Measurements from ENCODE around the gene STX18.
"Not testable (repeated sequence)": the region's sequence is repeated elsewhere in the genome, so short reads cannot be mapped to it uniquely, and the experiment has no call there.

STX18 gene

DNA sequence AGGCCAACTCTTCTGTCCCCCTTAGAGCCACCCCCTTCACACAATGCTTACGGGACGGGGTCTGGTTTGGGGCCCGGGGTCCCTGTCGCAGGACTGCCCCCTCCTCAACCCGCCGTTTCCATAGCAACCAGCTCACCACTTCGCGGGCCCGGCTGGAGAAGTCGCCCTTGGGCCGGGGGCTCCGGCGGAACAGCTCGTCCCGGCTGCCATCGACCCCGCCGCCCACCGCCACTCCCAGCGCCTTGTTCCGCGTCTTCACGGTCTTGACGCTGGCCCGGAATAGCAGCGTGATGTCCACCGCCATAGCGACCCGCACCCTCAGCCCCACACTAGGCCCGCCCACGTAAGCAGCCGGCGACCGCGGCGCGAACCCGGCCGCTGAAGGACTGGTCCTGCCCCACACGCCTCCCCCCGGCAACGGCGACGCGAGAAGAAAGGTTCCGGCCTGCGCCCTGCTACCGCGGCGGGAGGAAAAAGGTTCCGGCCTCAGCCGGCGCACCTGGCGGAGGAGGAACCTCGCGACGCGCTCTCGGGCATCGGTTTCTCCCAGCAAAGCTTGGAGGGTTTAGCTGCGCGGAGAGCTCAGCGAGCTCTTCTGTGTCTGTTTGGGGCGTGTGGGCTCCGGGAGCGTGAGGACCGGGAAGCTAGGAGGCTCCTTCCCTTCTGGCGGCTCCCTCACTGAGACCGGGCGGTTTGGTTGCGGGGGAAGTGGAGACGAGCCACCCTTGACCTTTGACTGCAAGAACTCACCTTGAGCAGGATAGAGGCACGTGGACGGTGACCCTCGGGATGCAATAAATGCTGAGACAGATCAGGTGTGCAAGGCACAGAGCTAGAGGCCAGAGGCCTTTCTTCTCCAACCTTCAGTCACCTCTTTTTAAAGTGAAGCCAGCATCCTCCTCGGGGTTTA lies at the start of gene STX18:
Gene STX18, minus strand, starts transcription at position 388 of the 910 bp plus-strand sequence. Its CDS starts 84 bp downstream, at position 304.
- DNase-seq (ENCODE audit: low spot score) = peak; percentile 60

DNA sequence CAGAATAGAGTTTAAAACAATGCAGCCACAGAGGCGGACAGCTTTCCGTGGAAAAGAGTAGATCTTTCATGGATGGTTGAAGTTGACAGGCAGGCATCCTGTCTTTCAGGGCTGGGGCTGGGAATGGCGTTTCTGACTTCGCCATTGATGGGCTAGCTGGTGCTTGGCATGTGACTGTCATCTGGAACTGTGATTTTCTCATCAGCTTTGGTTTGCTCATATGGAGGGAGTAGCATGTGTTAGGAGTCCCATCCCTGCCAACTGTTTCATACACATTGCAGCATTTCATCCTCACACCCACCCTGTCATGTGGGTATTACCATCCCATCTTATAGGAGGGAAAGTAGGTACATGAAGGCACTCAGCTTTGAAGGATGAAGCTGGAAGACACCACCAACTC lies 49.2 kb upstream of the STX18 start:
- DNase-seq (ENCODE audit: low spot score) = no peak

DNA sequence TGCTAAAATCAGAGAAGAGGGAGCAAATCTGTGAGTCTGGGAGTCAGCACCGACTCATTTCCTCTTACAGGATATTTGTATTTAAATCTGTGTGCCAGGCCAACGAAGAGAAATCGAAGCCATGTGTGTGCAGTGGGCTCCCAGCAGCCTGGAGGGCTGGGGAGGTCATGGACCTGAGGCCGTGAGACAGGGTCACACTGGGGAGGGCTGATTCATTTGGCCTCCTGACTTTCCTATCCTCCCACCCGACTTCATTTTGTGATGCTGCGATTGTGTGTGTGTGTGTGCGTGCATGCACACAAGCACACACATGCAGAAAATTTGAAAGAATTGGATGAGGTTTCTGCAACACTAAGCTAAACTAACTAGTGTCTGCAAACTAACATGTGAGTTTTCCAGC lies 48.7 kb upstream of the STX18 start:
- no peak for DNase-seq (ENCODE audit: low spot score)

DNA sequence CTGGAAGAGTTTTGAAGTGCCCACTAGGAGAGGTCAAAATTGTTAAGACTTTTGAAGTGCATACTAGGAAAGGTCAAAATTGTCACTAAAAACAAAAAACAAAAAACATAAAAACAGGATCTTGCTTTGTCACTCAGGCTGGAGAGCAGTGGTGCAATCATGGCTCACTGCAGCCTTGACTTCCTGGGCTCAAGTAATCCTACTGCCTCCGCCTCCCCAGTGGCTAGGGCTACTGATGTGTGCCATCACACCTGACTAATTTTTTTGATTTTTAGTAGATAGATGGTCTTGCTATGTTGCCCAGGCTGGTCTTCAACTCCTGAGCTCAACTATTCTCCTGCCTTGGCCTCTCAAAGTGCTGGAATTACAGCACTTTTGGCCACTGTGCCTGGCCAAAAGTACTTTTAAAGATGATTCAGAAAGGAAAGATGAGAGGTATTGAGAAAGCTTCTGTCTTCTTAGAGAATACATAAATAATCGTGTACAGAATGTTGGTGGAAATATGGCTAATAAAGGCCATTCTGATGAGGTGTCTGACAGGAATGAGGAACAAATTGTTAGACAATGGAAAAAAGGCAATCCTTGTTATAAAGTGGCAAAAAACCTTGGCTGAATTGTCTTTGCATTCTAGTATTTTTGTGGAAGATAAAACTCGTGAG lies 43.3 kb upstream of the STX18 start:
- DNase-seq (ENCODE audit: low spot score) = no peak

DNA sequence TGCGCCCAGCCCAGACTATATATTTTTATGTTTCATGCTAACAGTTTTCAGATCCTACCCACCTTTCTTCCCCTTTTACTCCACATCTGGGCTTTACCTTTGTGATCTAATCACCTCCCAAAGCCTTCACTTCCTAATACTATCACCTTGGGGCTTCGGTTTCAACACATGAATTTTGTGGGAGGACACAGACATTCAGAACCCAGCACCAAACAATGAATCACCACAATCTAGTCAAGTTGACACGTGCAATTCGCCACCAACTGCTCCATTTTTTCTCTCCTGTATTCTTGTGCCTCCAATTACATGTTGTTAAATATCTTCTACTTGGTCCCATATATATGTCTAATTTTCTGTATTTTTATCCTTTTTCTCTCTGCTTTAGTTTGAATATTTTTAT lies 41.8 kb upstream of the STX18 start:
- no peak for DNase-seq (ENCODE audit: low spot score)

DNA sequence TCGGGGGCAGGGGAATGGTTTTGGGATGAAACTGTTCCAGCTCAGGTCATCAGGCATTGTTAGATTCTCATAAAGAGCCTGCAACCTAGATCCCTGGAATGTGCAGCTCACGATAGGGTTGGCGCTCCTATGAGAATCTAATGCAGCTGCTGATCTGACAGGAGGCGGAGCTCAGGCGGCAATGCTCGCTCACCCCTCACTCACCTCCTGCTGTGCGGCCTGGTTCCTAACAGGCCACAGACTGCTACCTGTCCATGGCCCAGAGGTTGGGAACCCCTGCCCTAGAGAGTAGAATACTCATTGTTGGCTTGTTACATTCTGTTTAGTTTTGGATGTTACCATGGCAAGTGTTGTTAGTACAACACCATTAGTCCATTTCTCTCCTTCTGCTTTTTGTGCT lies 40.8 kb upstream of the STX18 start:
- no peak for DNase-seq (ENCODE audit: low spot score)

DNA sequence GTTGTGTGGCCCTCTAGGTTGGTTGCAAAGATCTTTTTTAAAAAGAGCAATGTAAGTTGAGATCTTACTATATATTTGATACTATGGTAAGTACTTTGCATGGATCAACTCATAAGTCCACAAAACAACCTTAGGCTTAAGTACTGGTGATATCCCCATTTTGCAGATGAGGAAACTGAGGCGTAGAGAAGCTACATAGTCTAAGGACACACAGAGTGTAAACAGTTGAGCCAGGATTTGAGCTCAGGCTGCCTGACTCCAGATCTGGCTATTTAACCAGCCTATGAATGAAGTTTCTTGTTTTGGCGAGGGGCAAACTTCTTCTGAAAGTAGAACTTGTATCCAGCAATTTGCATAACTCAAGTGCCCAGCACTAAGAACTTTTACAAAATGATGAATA lies 38.6 kb upstream of the STX18 start:
- no peak for DNase-seq (ENCODE audit: low spot score)

DNA sequence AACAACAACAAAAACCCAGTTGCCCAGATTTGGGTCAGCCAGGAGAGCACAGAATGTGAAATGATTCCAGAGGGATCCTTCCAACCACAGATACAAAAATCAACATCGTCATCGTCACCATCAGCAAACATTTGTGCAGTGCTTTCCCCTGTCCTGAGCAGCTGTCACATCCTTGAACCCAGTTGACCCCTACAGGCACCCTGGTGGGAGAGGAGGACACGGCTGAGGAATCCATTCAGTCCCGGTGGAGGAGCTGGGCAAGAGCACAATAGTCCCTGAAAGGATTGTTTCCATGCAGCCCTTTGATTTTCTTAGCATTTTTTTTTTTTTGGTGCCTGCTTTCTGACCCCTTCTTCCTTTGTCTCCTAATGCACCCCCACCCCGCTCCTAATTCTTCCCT lies 37.1 kb upstream of the STX18 start:
- DNase-seq (ENCODE audit: low spot score) = no peak

DNA sequence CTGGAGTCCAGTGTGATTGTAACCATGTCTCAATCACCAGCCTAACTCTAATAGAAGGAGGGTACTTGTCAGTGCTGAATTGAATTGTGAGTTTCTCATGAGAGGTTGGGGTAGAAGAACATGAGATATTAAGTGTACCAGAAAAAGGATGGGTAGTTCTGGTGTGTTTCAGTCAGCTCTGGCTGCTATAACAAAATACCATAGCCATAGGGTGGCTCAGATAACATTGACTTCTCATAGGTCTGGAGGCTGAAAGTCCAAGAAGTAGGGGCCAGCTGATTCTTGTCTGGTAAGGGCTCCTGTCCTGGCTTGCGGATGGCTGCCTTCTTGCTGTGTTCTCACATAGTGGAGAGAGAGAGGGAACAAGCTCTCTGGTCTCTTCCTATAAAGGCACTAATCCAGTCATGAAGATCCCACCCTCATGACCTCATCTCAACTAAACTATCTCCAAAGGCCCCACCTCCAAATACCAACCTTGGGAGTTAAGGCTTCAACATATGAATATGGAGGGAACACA lies 35.6 kb upstream of the STX18 start:
- no peak for DNase-seq (ENCODE audit: low spot score)

DNA sequence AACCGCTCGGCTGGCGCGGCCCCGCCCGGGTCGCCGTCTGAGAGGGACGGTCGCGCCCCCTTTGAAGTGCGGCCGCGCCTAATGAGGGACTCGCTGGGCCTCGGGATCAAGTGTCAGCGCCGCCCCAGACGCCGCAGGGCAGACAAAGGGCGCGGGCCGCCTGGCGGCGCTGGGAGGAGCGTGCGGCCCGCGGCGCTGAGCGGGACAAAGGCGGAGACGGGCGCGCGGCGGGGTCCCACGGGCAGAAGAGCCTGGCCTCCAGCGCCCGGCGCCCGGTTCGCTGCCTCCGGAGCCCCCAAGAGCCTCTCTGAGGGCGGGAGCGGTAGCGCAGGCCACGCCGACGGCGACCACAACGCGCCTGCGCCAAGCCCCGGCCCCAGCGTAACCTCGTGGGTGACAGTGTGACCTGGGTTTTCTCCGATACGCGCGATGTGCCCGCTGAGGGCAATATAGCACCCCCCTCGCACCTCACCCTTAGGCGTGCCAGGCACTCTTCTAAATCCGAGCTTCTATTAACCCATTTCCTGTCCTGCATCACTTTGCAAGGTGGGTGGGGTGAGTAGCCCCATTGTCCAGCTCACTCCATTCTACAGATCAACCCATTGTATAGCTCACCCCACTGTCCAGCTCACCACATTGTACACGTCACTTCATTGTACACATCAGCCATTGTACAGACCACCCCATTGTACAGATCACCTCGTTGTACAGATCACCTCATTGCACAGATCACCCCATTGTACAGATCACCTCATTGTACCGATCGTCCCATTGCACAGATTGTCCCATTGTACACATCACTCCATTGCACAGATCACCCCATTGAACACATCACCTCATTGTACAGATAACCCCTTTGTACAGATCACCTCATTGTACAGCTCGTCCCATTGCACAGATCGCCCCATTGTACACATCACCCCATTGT lies 33.7 kb upstream of the STX18 start:
- DNase-seq (ENCODE audit: low spot score) = peak; percentile 6

DNA sequence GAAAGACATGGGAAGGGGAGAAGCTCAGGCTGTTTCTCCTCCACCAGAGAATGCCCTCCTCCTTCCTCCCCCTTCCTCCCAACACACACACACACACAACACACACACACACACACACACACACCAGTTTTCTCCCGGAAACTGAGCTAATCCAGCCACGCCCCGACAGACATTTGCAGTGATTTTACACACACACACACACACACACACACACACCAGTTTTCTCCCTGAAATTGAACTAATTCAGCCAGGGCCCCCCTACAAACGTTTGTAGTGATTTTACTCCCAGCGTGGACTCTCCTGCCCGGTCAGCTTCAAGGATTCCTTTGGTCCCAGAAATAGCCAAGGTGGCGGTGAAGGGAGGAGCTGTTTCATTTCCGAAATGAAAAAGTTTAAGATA lies 32.9 kb upstream of the STX18 start:
- DNase-seq (ENCODE audit: low spot score) = no peak

DNA sequence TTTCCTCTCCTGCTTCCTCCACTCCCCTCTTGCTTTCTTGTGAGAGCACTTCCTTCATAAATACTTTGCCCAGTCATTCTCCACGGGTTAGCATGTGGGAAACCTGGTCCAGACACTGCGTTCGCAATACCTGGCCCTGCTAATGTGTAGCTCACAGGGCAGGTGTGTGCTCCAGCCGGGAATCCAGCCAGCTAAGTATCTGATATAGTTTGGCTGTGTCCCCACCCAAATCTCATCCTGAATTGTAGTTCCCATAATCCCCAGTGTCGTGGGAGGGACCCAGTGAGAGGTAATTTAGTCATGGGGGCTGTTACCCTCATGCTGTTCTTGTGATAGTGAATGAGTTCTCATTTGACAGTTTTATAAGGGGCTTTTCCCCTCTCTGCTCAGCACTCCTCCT lies 32.2 kb upstream of the STX18 start:
- DNase-seq (ENCODE audit: low spot score) = no peak

DNA sequence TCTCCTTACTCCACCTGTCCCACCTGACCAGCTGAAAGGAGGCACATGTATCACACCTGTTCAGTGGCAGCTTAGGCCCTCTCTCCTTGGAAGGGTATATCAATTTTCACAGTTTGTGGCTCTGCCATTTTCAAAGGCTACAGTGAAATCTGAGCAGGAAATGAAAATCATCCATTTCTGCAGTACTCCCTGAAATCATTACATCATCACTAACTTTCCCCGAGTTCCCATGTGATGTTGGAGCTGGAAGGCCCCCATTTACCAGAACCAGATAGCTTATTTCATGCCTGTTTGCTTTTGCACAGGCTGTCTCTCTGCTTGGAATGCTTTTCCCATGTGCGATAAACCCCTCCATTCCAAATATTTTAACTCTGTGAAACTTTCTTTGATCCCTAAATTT lies 31.0 kb upstream of the STX18 start:
- DNase-seq (ENCODE audit: low spot score) = no peak

DNA sequence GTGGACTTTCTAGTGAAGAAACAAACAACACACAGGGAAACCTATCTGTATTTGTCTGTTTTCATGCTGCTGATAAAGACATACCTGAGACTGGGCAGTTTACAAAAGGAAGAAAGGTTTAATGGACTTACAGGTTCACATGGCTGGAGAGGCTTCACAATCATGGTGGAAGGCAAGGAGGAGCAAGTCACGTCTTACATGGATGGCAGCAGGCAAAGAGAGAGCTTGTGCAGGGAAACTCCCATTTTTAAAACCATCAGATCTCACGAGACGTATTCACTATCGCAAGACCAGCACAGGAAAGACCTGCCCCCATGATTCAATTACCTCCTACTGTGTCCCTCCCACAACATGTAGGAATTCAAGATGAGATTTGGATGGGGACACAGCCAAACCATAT lies 28.0 kb upstream of the STX18 start:
- not testable (repeated sequence) for DNase-seq (ENCODE audit: low spot score)

DNA sequence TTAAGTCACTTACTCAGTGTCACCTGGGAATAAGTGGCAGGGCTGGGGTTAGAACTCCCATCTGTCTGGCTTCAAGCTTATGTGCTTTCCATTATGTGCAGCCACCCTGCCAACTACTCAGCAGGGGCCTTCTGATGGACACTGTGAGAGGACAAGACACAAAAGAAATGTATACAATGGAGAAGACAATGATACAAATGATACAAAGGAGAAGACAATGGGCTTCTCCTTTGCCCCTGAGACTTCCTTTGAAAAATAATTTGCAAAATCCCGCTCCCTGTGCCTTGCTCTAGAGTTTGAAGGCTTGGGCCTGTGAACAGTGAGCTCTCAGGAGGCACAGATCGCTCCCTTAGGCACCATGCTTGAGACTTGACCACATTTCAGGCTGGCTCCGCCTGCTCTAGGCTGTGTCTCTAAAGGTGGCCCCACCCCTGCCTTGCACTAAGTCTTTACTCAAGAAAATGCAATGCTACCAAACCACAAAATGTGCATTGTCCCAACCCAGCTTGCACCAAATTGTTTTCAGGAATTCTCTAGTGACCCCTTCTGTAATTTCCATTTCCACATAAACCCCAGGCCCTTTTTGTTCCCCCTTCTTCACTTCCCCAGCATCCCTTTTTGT lies 27.1 kb upstream of the STX18 start:
- DNase-seq (ENCODE audit: low spot score) = no peak

DNA sequence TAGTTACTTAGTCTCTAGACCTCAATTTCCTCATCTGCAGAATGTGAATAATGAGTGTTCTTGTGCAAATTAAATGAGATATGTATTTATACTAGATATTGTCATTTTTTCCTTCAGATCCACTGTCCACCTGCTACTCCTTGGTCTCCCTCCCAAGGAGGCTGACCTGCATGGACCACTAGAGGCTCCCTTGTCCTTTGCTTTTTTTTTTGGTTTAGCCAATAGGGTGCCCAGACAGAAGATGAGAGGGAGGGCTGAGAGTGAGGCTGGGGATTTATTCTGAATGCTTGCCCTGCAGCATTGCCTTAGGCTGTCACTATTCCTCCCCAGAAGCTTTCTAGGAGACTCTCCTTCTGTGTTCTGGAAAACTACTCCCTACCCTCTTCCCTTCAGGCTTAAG lies 24.5 kb upstream of the STX18 start:
- not testable (repeated sequence) for DNase-seq (ENCODE audit: low spot score)

DNA sequence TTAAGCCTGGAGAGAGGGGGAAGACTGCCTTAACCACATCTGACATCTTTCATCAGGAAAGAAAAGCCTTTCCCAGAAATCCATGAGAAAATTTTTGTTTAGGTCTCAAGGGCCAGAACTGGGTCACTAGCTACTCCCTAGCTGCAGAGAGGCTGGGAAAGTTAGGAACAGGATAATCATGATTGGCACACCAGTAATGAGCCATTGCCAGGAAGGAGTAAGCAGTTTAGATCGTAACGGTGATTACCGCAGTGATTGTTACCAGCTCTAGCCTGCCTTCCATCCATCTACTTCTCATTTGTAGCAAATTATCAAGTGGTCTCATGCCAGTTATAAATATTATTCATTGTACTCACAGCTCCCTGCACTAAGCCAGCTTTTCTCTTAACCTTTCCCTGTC lies 22.7 kb upstream of the STX18 start:
- DNase-seq (ENCODE audit: low spot score) = no peak

DNA sequence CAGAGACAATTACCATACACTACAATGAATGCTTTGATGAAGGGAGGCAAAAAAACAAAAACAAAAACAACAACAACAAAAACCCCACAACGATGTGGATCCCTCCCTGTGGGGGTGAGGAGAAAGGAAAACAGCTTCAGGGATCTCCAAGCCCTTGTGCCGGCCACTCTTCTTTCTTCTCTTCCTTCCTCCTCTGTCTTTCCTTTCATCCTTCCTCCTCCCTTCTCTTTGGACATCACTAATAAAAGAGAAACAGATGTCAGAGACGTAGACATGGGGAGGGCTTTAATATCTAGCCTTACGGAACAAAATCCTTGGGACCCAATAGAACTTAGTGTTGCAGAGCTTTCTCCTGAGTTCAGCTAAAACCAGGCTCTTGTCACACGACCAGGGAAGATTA lies 18.8 kb upstream of the STX18 start:
- no peak for DNase-seq (ENCODE audit: low spot score)

DNA sequence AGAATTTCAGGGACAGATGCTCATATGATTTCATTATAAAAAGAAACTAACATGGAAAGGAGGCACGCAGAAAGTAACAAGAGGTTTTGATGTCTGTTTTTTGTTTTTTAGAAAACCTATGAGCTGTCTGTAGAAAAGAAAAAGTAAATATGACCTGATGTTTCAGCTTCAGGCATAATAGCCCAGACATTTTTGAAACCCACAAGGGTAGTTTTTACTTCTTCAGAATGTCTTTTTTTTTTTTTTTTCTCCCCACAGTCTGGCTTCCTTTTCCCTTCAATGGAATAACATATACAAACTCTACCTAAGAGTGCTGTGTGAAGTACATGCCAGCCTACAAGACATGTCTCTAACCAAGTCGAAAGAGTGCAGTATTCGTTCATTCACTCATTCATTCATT lies 18.3 kb upstream of the STX18 start:
- DNase-seq (ENCODE audit: low spot score) = no peak

DNA sequence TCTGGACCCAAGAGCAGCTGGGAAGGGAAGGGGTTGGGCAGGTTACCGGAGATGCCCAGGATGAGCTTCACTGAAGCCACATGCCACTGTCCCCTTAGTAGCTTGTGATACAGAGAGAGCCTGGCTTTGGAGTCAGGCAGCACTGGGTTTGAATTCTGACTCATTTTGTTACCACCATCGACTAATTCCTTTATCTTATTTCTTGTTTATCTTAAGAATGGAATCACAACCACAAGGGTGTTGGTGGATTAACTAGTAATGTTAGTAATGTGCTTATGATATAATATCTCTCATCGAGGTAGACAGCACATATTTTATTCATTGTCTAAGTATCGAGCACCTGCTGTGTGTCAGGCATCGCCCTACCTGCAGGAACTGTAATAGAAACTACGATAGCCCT lies 17.7 kb upstream of the STX18 start:
- DNase-seq (ENCODE audit: low spot score) = no peak

DNA sequence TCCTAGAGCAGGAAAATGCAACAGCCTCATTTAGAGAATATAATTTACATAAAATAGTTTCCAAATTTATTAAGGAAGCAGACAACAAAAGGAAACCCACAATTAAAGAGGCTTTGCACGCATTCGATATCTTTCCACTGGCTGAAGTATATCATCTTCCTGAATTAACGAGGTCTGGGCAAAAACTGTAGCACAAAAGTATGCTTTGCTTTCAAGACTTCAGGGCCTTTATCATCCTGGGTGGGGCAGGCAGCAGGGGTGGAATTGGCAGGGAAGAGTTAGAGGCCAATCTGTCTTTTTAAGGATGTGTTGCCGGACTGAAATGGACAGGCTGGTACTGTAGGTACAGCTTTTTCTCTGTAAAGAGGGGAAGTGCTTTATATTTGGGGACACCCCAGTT lies 17.0 kb upstream of the STX18 start:
- DNase-seq (ENCODE audit: low spot score) = no peak

DNA sequence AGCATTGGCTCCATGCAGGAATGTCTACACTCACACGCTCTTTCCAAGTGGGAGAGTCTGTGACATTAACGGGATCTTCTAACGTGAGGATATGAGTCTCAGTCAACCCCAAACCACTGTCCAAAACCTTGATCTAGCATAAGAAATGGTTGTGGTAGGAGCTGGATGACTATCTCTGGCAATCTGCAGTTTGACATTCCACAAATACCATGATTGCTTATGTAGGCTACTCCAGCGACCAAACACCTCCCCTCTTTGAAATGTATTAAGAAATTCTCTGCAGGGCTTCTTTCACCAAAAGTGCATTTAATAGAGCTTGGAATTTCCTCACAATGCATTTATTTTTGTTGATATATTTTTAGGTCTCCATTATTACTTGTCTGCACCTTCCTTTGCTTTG lies 14.1 kb upstream of the STX18 start:
- no peak for DNase-seq (ENCODE audit: low spot score)
